ENCODE results near the gene GPR84. TPM values are rescaled to one million over a fixed set of nuclear protein-coding genes. Genes with fewer than 3 reads are reported as not detected.

The GPR84 gene
- total RNA-seq, 1 experiment from 2014 or later: not detected

DNA sequence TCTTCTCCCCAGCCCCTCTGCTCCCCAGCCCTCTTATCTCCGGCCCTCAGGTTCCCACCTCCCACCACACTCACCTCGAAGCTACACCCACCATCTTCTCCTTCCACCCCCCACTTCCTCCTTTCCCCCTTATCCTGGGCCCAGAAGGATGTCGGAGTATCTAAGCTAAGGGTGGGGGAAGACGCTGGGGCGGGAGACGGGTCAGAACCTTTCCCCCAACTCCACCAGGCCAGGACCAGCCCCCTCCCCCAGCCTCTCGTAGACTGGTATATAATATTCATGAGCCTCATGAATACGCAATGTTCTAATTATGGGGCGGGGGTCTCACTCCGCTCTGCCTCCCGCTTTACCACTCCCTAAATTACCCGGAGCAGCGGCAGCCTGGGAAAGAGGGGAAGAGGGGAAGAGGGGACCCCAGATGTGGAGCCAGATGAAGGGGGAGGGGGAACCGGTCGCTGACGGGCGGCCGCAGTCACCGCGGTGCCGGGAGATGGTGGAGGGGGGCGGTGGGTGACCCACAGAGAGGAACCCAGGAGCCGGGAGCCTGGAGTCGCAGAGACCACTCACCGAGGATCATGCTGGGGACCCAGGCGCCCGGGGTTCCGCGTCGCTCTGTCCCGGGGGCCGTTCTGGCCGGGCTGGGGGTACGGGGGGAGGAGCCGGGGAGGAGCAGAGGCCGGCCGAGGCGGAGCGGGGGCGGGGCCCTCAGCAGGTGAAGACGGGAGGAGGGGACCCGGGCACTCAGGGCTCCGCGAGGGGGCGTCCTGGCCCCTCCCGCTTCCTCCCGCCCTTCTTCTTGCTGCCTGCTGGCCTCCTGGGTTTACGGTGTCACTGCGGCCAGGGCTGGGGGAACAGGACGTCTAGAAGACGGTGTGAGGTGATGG, 26.6 kb upstream of the GPR84 start:
- DNase-seq: peak; percentile 79 to 84
- ChIA-PET CTCF (interaction anchor here (0.6 to 1.8 kb wide), 2 partner anchors 11 to 218 kb away, joined by 5 read pairs; no protein-coding TSS in a partner anchor), POLR2A (interaction anchor here (0.9 kb wide), 1 partner anchor 110 kb away, joined by 3 read pairs; the partner anchor contains the start of gene HNRNPA1)
- intact Hi-C loops (cut with micrococcal nuclease; ENCODE audit: unreplicated experiment): loop anchor here (1.0 kb wide), 1 partner anchor 12 kb away; no protein-coding TSS in a partner anchor
- Histone ChIP-seq H3K4me3 (ENCODE audit: low read depth, low read length) (peak overlapping the region; percentile 67), H3K36me3 (ENCODE audit: control insufficient read depth, insufficient read depth, low read length) (no peaks in the 10 kb centered on the region), H3K27me3 (replicated peaks; ENCODE audit: control insufficient read depth, insufficient read depth, low read length) (no peaks in the 10 kb centered on the region), H3K9me3 (no peaks in the 10 kb centered on the region), H3K4me1 (peaks cover 34% of the 10 kb centered on the region)
- Mint-ChIP-seq H3K27me3 (ENCODE audit: insufficient read depth, unreplicated experiment) (no peaks in the 10 kb centered on the region), H3K9me3 (ENCODE audit: unreplicated experiment) (no peaks in the 10 kb centered on the region), H3K4me3 (ENCODE audit: unreplicated experiment) (peak overlapping the region; percentile 49), H3K4me1 (ENCODE audit: low read depth, unreplicated experiment) (peaks cover 22% of the 10 kb centered on the region), H3K27ac (ENCODE audit: unreplicated experiment) (no peak overlapping the region), H3K36me3 (ENCODE audit: insufficient read depth, unreplicated experiment) (peaks cover 13% of the 10 kb centered on the region)
- no TSS peak for BruUV-seq (replicated peaks)
- TF ChIP-seq, protein P1, sequence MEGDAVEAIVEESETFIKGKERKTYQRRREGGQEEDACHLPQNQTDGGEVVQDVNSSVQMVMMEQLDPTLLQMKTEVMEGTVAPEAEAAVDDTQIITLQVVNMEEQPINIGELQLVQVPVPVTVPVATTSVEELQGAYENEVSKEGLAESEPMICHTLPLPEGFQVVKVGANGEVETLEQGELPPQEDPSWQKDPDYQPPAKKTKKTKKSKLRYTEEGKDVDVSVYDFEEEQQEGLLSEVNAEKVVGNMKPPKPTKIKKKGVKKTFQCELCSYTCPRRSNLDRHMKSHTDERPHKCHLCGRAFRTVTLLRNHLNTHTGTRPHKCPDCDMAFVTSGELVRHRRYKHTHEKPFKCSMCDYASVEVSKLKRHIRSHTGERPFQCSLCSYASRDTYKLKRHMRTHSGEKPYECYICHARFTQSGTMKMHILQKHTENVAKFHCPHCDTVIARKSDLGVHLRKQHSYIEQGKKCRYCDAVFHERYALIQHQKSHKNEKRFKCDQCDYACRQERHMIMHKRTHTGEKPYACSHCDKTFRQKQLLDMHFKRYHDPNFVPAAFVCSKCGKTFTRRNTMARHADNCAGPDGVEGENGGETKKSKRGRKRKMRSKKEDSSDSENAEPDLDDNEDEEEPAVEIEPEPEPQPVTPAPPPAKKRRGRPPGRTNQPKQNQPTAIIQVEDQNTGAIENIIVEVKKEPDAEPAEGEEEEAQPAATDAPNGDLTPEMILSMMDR (IDR thresholded peaks at IDR 0.05; ENCODE audit: insufficient read depth in 1 of 2, low read depth in 1 of 2, low read length in 1 of 2, severe bottlenecking in 1 of 2, unreplicated experiment in 1 of 2): peak; percentile 35 to 72

DNA sequence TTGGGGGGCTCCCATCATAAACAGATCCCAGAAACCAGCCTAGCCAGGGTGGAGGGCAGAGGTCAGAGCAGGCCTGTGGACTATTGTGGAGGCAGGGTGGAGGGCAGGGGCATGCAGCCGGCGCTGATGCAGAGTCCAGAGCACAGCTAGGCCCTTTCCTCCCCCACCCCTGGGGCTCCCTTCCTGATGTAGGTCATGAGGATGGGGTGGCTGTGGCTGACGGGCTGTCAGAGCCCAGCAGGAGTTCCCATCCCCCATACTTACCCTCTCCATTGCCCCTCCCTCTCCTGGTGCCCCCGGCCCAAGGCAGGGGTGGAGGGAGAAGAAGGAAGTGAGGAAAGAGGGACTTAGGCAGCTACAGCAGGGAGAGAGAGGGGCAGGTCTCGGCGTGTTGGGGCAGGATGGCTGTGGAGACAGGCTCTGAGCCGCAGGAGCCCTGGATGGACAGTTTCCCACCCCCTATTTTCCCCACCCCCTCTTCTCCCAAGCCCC, 25.9 kb upstream of the GPR84 start:
- no TSS peak for BruUV-seq (replicated peaks)
- Histone ChIP-seq H3K36me3 (ENCODE audit: control insufficient read depth, insufficient read depth, low read length) (no peaks in the 10 kb centered on the region), H3K4me3 (ENCODE audit: low read depth, low read length) (peak overlapping the region; percentile 67), H3K27me3 (replicated peaks; ENCODE audit: control insufficient read depth, insufficient read depth, low read length) (no peaks in the 10 kb centered on the region), H3K9me3 (no peaks in the 10 kb centered on the region), H3K4me1 (peaks cover 34% of the 10 kb centered on the region)
- CTCF ChIA-PET: no interaction called here
- POLR2A ChIA-PET: interaction anchor here (0.9 kb wide), 1 partner anchor 109 kb away, joined by 3 read pairs; the partner anchor contains the start of gene HNRNPA1
- no peaks in the 10 kb centered on the region for H3K27me3 Mint-ChIP-seq (ENCODE audit: insufficient read depth, unreplicated experiment)
- TF ChIP-seq, protein P1 (IDR thresholded peaks at IDR 0.05; ENCODE audit: insufficient read depth in 1 of 2, low read depth in 1 of 2, low read length in 1 of 2, severe bottlenecking in 1 of 2, unreplicated experiment in 1 of 2): no peak
- peaks cover 13% of the 10 kb centered on the region for H3K36me3 Mint-ChIP-seq (ENCODE audit: insufficient read depth, unreplicated experiment)
- H3K9me3 Mint-ChIP-seq (ENCODE audit: unreplicated experiment): no peaks in the 10 kb centered on the region
- peaks cover 22% of the 10 kb centered on the region for H3K4me1 Mint-ChIP-seq (ENCODE audit: low read depth, unreplicated experiment)
- H3K4me3 Mint-ChIP-seq (ENCODE audit: unreplicated experiment): peak overlapping the region; percentile 49
- no peak overlapping the region for H3K27ac Mint-ChIP-seq (ENCODE audit: unreplicated experiment)
- no peak for DNase-seq
- intact Hi-C loops (cut with micrococcal nuclease; ENCODE audit: unreplicated experiment): no loop called here

DNA sequence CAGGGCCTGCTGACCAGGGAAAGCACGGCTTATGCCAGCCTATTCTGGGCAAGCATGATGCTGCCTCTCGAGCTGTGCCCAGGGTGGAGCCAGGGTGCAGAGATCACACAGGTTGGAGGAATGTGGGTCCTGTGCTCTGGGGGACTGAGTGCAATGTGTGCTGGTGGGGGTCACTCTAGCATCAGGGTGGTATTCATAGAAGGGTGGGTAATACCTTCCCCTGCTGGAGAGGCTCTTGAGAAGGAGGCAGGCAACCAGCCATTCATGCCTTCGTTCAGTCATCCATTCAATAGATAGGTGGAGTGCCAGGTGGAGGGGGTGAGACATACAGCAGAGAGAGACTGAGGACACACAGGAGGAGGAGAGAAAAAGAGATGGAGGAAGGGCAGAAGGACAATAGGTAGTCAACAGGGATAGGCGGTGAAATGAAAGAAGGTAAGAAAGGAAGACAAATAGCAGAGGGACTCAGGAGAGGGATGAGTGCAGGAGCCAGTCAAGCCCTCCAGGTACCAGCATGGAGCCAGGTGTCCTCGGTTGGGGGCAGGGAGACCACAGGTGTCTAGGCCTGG, 25.4 kb upstream of the GPR84 start:
- H3K27me3 Mint-ChIP-seq (ENCODE audit: insufficient read depth, unreplicated experiment): no peaks in the 10 kb centered on the region
- BruUV-seq (replicated peaks): TSS peak; percentile 12
- DNase-seq: no peak
- H3K9me3 Mint-ChIP-seq (ENCODE audit: unreplicated experiment): no peaks in the 10 kb centered on the region
- no peaks in the 10 kb centered on the region for H3K27me3 ChIP-seq (replicated peaks; ENCODE audit: control insufficient read depth, insufficient read depth, low read length)
- POLR2A ChIA-PET: interaction anchor here (0.9 kb wide), 1 partner anchor 109 kb away, joined by 3 read pairs; the partner anchor contains the start of gene HNRNPA1
- H3K4me3 ChIP-seq (ENCODE audit: low read depth, low read length): no peak overlapping the region
- CTCF ChIA-PET: no interaction called here
- H3K4me3 Mint-ChIP-seq (ENCODE audit: unreplicated experiment): peak overlapping the region; percentile 49
- TF ChIP-seq, protein P1 (IDR thresholded peaks at IDR 0.05; ENCODE audit: insufficient read depth in 1 of 2, low read depth in 1 of 2, low read length in 1 of 2, severe bottlenecking in 1 of 2, unreplicated experiment in 1 of 2): no peak
- H3K36me3 ChIP-seq (ENCODE audit: control insufficient read depth, insufficient read depth, low read length): no peaks in the 10 kb centered on the region
- H3K4me1 Mint-ChIP-seq (ENCODE audit: low read depth, unreplicated experiment): peaks cover 22% of the 10 kb centered on the region
- H3K27ac Mint-ChIP-seq (ENCODE audit: unreplicated experiment): no peak overlapping the region
- intact Hi-C loops (cut with micrococcal nuclease; ENCODE audit: unreplicated experiment): no loop called here
- peaks cover 34% of the 10 kb centered on the region for H3K4me1 ChIP-seq
- H3K36me3 Mint-ChIP-seq (ENCODE audit: insufficient read depth, unreplicated experiment): peaks cover 13% of the 10 kb centered on the region
- no peaks in the 10 kb centered on the region for H3K9me3 ChIP-seq
